ENCODE measurements around the gene PDE9A. TPM values are rescaled to one million over a fixed set of nuclear protein-coding genes. Genes with fewer than 3 reads are reported as not detected.

Gene PDE9A
- total RNA-seq, 4 donors from 2014 or later = 0.59 to 15.0 (median 6.9) TPM

DNA sequence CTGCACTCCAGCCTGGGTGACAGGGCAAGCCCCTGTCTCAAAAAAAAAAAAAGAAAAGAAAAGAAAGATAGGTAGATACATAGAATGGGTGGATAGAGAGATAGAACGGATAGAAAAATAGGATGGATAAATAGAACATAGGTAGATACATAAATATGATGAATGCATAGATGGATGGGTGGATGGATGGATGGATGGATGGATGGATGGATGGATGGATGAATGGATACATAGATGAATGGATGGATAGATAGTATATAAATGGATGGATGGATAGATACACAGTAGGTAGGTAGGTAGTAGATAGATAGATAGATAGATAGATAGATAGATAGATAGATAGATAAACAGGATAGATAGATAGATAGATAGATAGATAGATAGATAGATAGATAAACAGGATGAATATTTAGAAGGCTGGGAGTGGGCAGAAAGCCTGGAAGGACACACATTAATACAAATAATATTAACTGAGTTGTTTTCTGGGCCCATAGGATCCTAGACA lies 87.0 kb downstream of the PDE9A start:
- no peaks in the 10 kb centered on the region for H3K9me3 ChIP-seq
- intact Hi-C loops (cut with DNase I; ENCODE audit: low total_unique reads) = no loop called here
- no peak for DNase-seq
- TF ChIP-seq, protein P1, sequence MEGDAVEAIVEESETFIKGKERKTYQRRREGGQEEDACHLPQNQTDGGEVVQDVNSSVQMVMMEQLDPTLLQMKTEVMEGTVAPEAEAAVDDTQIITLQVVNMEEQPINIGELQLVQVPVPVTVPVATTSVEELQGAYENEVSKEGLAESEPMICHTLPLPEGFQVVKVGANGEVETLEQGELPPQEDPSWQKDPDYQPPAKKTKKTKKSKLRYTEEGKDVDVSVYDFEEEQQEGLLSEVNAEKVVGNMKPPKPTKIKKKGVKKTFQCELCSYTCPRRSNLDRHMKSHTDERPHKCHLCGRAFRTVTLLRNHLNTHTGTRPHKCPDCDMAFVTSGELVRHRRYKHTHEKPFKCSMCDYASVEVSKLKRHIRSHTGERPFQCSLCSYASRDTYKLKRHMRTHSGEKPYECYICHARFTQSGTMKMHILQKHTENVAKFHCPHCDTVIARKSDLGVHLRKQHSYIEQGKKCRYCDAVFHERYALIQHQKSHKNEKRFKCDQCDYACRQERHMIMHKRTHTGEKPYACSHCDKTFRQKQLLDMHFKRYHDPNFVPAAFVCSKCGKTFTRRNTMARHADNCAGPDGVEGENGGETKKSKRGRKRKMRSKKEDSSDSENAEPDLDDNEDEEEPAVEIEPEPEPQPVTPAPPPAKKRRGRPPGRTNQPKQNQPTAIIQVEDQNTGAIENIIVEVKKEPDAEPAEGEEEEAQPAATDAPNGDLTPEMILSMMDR (IDR thresholded peaks at IDR 0.05) = no peak
- TF ChIP-seq POLR2A (IDR thresholded peaks at IDR 0.05) = no peak
- no peaks in the 10 kb centered on the region for H3K36me3 ChIP-seq
- H3K4me3 ChIP-seq = no peak overlapping the region
- peaks cover 0 to 7% of the 10 kb centered on the region in 2 donors for H3K4me1 ChIP-seq
- H3K27me3 ChIP-seq = no peaks in the 10 kb centered on the region
- H3K27ac ChIP-seq = no peak overlapping the region

DNA sequence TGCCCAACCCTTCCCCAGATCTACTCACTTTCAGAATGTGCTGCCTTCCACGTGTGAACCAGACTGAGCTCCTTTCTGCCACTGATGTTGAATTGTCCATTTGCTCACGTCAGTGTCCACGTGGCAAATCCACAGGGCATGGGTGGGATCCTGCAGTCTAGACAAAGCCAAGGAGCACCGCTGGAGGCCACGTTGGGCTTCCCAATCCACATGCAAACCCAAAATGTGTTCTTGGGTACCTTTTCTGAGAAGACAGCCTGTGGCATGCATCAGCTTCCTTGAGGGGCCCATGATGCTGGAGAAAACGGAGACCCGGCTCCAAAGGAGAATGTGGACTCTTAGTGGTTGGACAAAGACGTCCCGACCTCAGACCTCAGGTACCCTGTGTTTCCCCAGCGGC lies 87.6 kb downstream of the PDE9A start:
- DNase-seq = no peak
- no peaks in the 10 kb centered on the region for H3K27me3 ChIP-seq
- H3K4me1 ChIP-seq = peaks cover 0 to 7% of the 10 kb centered on the region in 2 donors
- no peaks in the 10 kb centered on the region for H3K9me3 ChIP-seq
- H3K4me3 ChIP-seq = no peak overlapping the region
- intact Hi-C loops (cut with DNase I; ENCODE audit: low total_unique reads) = no loop called here
- no peaks in the 10 kb centered on the region for H3K36me3 ChIP-seq
- H3K27ac ChIP-seq = no peak overlapping the region
- no peak for TF ChIP-seq POLR2A (IDR thresholded peaks at IDR 0.05)

DNA sequence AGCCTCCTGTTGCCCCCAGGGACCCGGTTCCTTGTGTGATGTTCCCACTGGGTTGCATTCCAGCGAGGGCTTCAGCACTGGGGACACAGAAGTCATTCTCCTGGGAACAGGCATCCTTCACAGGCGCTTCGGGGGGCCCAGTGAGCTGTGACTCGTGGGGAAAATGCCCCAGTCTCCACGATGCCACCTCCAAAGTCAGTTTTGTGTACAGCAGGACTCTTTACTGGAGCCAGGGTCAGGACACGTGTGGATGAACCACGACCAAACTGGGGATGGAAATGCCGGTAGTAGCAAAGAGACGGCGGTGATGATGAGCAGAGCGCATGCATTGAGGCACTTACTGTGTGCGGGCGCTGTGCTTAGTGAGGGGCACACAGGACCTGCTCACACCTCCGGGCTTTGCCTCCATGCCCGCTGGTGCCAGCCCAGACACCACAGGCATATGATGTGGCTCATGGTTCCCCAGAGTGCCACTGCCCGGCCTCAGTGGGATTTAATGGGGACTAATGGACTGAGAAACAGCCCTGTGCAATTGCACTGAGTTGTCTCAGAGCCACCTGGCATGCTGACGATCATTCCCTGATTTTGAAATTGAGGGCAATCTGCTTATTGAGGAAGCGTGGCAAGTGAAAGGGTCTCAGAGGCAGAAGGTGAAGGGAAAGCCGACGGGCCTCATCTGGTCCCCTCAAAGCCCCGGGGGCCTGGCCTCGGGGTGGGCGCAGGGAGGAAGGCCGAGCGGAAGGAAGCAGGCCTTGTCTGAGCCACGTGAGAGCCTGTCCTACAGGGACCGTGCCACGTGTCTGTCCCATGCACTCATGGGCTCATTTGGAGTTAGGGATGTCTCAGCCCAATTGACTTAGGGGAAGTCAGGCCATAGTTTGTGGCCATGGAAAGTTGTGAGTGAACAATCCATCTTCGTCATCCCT lies 91.4 kb downstream of the PDE9A start:
- DNase-seq = no peak
- H3K9me3 ChIP-seq = no peaks in the 10 kb centered on the region
- no peak overlapping the region for H3K4me3 ChIP-seq
- H3K27me3 ChIP-seq = no peaks in the 10 kb centered on the region
- H3K4me1 ChIP-seq = no peaks in the 10 kb centered on the region
- H3K36me3 ChIP-seq = no peaks in the 10 kb centered on the region
- TF ChIP-seq, protein P1 (IDR thresholded peaks at IDR 0.05) = no peak
- TF ChIP-seq POLR2A (IDR thresholded peaks at IDR 0.05) = no peak
- H3K27ac ChIP-seq = no peak overlapping the region
- intact Hi-C loops (cut with DNase I; ENCODE audit: low total_unique reads) = no loop called here

DNA sequence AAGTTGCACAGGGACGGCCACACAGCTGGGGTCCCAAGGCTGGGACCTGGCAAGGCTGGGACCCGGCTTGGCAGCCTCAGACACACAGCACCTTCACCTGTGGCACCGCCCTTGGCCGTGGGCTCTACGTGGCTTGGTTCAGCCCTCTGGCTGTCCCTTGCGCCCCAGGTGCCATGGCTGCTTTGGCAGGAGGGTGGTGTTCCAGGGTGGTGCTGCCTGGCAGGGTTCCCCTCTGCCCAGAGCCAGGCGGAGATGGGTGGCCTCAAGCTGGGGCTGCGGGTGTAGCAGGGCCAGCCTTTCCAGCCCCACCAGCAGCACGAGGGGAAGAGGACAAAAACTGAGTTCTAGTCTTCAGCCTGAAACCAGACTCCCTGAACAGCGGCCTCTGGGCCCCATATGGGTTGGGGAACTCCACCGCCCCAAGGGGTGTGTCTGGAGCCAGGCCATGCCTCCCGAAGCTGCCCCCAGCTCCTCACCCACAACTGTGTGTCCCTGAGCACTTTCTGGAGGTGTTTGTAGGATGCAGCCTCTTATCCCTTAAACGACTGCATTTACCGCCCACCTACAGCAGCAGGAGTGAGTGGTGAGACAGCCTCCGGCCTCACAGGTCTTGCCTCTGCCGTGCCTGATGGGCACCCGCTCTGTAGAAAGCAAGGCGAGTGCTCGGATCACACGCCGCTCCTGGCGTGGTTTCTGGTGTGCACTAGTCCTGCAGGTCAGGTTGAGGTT lies 92.3 kb downstream of the PDE9A start:
- intact Hi-C loops (cut with DNase I; ENCODE audit: low total_unique reads) = no loop called here
- no peak for TF ChIP-seq POLR2A (IDR thresholded peaks at IDR 0.05)
- TF ChIP-seq, protein P1 (IDR thresholded peaks at IDR 0.05) = no peak
- Histone ChIP-seq H3K36me3 (no peaks in the 10 kb centered on the region), H3K9me3 (no peaks in the 10 kb centered on the region), H3K27ac (no peak overlapping the region), H3K4me3 (no peak overlapping the region), H3K27me3 (no peaks in the 10 kb centered on the region), H3K4me1 (no peaks in the 10 kb centered on the region)
- no peak for DNase-seq

DNA sequence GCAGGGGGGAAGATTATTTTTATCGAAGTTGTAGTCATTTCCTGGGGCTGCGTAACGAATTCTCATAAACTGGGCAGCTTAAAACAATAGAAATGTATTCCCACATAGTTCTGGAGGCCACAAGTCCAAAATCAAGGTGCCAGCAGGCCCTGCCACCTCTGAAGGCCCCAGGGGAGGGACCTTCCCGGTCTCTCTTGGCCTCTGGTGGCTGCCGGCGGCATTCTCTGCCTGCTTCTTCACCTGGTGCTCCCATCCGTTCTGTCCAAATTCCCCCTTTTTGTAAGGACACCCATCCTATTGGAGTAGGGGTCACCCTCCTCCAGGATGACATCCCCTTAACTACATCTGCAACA lies 92.8 kb downstream of the PDE9A start:
- Histone ChIP-seq H3K4me3 (no peak overlapping the region), H3K36me3 (no peaks in the 10 kb centered on the region), H3K27me3 (no peaks in the 10 kb centered on the region), H3K27ac (no peak overlapping the region), H3K4me1 (no peaks in the 10 kb centered on the region), H3K9me3 (no peaks in the 10 kb centered on the region)
- TF ChIP-seq POLR2A (IDR thresholded peaks at IDR 0.05) = no peak
- TF ChIP-seq, protein P1 (IDR thresholded peaks at IDR 0.05) = no peak
- intact Hi-C loops (cut with DNase I; ENCODE audit: low total_unique reads) = no loop called here
- DNase-seq = no peak
